Measurements from ENCODE around the gene IL11RA. TPM values are rescaled to one million over a fixed set of nuclear protein-coding genes. Genes with fewer than 3 reads are reported as not detected.

The IL11RA gene
- total and polyA plus RNA-seq, 2 donors (not counting 3 experiments of a cell fraction or from before 2014, with no cell fraction given), result 15.3 to 18.6 TPM

- FAIRE-seq, result no peak
- Histone ChIP-seq H3K27ac (ENCODE audit: insufficient read depth, low read depth, low read length) (no peak overlapping the region), H3K4me2 (ENCODE audit: insufficient read depth, low read length) (no peak overlapping the region), H3K9me1 (replicated peaks; ENCODE audit: control insufficient read depth, extremely low read depth, insufficient read depth, low read length) (no peaks in the 10 kb centered on the region), H3K9ac (replicated peaks; ENCODE audit: extremely low read depth, insufficient read depth, low read length) (no peak overlapping the region), H3K4me3 (replicated peaks in 1 of 3; ENCODE audit: insufficient read depth in 1 of 3, low read depth in 1 of 3, low read length in 3 of 3) (no peak overlapping the region), H3K27me3 (ENCODE audit: control insufficient read depth in 2 of 2, insufficient read depth in 2 of 2, low read length in 2 of 2) (peaks cover 4 to 7% of the 10 kb centered on the region in 2 experiments), H3K36me3 (ENCODE audit: control insufficient read depth in 2 of 2, extremely low read depth in 1 of 2, insufficient read depth in 2 of 2, low read length in 2 of 2) (no peaks in the 10 kb centered on the region), H3K9me3 (replicated peaks; ENCODE audit: control insufficient read depth, insufficient read depth, low read length) (no peaks in the 10 kb centered on the region), H3K4me1 (ENCODE audit: control insufficient read depth, extremely low read depth, insufficient read depth, low read length) (no peaks in the 10 kb centered on the region), H4K20me1 (replicated peaks; ENCODE audit: control insufficient read depth, extremely low read depth, insufficient read depth, low read length) (no peaks in the 10 kb centered on the region), H3K79me2 (ENCODE audit: control insufficient read depth, insufficient read depth, low read length) (no peaks in the 10 kb centered on the region), H2AFZ (ENCODE audit: low read depth, low read length) (no peak overlapping the region)
- no TSS peak for BruUV-seq (replicated peaks)
- TF ChIP-seq POLR2A (IDR thresholded peaks at IDR 0.05; ENCODE audit: low read depth, low read length) (no peak), JUN (IDR thresholded peaks at IDR 0.05; ENCODE audit: borderline replicate concordance, insufficient read depth, insufficient read length, low read depth) (no peak)
- CTCF ChIA-PET, result interaction anchor here (1.8 to 3.5 kb wide), 2 partner anchors 14 to 16 kb away, joined by 7 to 17 read pairs; no protein-coding TSS in a partner anchor
- intact Hi-C loops (cut with micrococcal nuclease), result no loop called here
- POLR2A ChIA-PET, result no interaction called here
- DNase-seq (ENCODE audit: low read depth, low spot score), result no peak
- dilution Hi-C loops (cut with MboI; ENCODE audit: extremely low pct_ligation_motif_present, low sequenced_read_pairs), result no loop called here
Observed at GRCh38 chr9:34686732-34687131, 34.7 kb downstream of the IL11RA start.

GRCh38 chr9:34687276-34688030, 35.5 kb downstream of the IL11RA start:
- Histone ChIP-seq H3K4me2 (ENCODE audit: insufficient read depth, low read length) (no peak overlapping the region), H3K4me1 (ENCODE audit: control insufficient read depth, extremely low read depth, insufficient read depth, low read length) (no peaks in the 10 kb centered on the region), H3K36me3 (ENCODE audit: control insufficient read depth in 2 of 2, extremely low read depth in 1 of 2, insufficient read depth in 2 of 2, low read length in 2 of 2) (no peaks in the 10 kb centered on the region), H3K27me3 (ENCODE audit: control insufficient read depth in 2 of 2, insufficient read depth in 2 of 2, low read length in 2 of 2) (peaks cover 4 to 7% of the 10 kb centered on the region in 2 experiments), H3K79me2 (ENCODE audit: control insufficient read depth, insufficient read depth, low read length) (no peaks in the 10 kb centered on the region), H3K9ac (replicated peaks; ENCODE audit: extremely low read depth, insufficient read depth, low read length) (no peak overlapping the region), H4K20me1 (replicated peaks; ENCODE audit: control insufficient read depth, extremely low read depth, insufficient read depth, low read length) (no peaks in the 10 kb centered on the region), H3K9me1 (replicated peaks; ENCODE audit: control insufficient read depth, extremely low read depth, insufficient read depth, low read length) (no peaks in the 10 kb centered on the region), H2AFZ (ENCODE audit: low read depth, low read length) (no peak overlapping the region), H3K27ac (ENCODE audit: insufficient read depth, low read depth, low read length) (no peak overlapping the region), H3K4me3 (replicated peaks in 1 of 3; ENCODE audit: insufficient read depth in 1 of 3, low read depth in 1 of 3, low read length in 3 of 3) (no peak overlapping the region), H3K9me3 (replicated peaks; ENCODE audit: control insufficient read depth, insufficient read depth, low read length) (no peaks in the 10 kb centered on the region)
- FAIRE-seq (no peak), DNase-seq (ENCODE audit: low read depth, low spot score) (no peak)
- intact Hi-C loops (cut with micrococcal nuclease), result no loop called here
- no TSS peak for BruUV-seq (replicated peaks)
- ChIA-PET CTCF (interaction anchor here (1.8 to 3.5 kb wide), 2 partner anchors 13 to 15 kb away, joined by 7 to 17 read pairs; no protein-coding TSS in a partner anchor), POLR2A (no interaction called here)
- dilution Hi-C loops (cut with MboI; ENCODE audit: extremely low pct_ligation_motif_present, low sequenced_read_pairs), result no loop called here
- TF ChIP-seq CTCF (IDR thresholded peaks at IDR 0.05; ENCODE audit: extremely low read depth in 1 of 2, insufficient read depth in 1 of 2, low read depth in 1 of 2, low read length in 2 of 2) (no peak), MAX (IDR thresholded peaks at IDR 0.05; ENCODE audit: insufficient read depth, insufficient read length) (no peak), POLR2A (IDR thresholded peaks at IDR 0.05; ENCODE audit: low read depth, low read length) (no peak), FOS (IDR thresholded peaks at IDR 0.05; ENCODE audit: borderline replicate concordance, insufficient read depth, low read length) (no peak), MYC (IDR thresholded peaks at IDR 0.05; ENCODE audit: low read depth, low read length) (no peak), GATA2 (IDR thresholded peaks at IDR 0.05; ENCODE audit: insufficient read depth, insufficient read length, low read depth, low read length) (no peak), JUN (IDR thresholded peaks at IDR 0.05; ENCODE audit: borderline replicate concordance, insufficient read depth, insufficient read length, low read depth) (no peak), POLR2AphosphoS5 (IDR thresholded peaks at IDR 0.05; ENCODE audit: insufficient read depth, low read depth, low read length) (no peak), EZH2 (IDR thresholded peaks at IDR 0.05; ENCODE audit: borderline replicate concordance, low read depth, low read length, severe bottlenecking) (no peak)
